Left lung (tissue), 10 donors: ENCODE data around the gene MDGA2. TPM values are rescaled to one million over a fixed set of nuclear protein-coding genes. Genes with fewer than 3 reads are reported as not detected.

Experiments used
- ATAC-seq: fragments of 200-7000 bp; cut with Tn5 transposase; one replicate; pipeline ENCODE4 v1.9.1; 2020; ENCODE audit warnings: moderate library complexity
- DNase-seq, 4 donors: peaks; one replicate each; pipeline ENCODE4 v3.0.0-alpha.2; 2013 to 2020
- H3K27ac ChIP-seq, 2 donors: fragments of 200-600 bp; sonication (generic) in 1 of 2; one replicate each; pipeline versions ENCODE4 v1.5.0 to v1.8.0; 2020 to 2021
- H3K27me3 ChIP-seq, 2 donors: fragments of 200-600 bp; sonication (generic) in 1 of 2; one replicate each; pipeline versions ENCODE4 v1.5.0 to v1.8.0; 2020 to 2021
- H3K36me3 ChIP-seq, 2 donors: fragments of 200-600 bp; sonication (generic) in 1 of 2; one replicate each; pipeline versions ENCODE4 v1.5.0 to v1.8.0; 2020 to 2021
- H3K4me1 ChIP-seq, 2 donors: fragments of 200-600 bp; one replicate each; pipeline ENCODE4 v1.8.0; 2021
- H3K4me3 ChIP-seq, 2 donors: fragments of 200-600 bp; sonication (generic) in 1 of 2; one replicate each; pipeline versions ENCODE4 v1.5.0 to v1.8.0; 2020 to 2021; ENCODE audit warnings: mild to moderate bottlenecking in 1 of 2
- H3K9me3 ChIP-seq, 2 donors: fragments of 200-600 bp; sonication (generic) in 1 of 2; one replicate each; pipeline versions ENCODE4 v1.5.0 to v1.8.0; 2020 to 2021
- CTCF ChIP-seq, 2 donors: fragments of 200-600 bp; sonication (generic) in 1 of 2; IDR thresholded peaks; one replicate each; pipeline versions ENCODE4 v1.5.0 to v1.8.0; 2021; ENCODE audit warnings: antibody characterized with exemption in 2 of 2
- intact Hi-C, 2 donors: fragments of 100-400 bp; cut with DNase I; formaldehyde crosslinking; loops; one replicate each; pipeline versions ENCODE4 v1.11.2 to v1.14.2; 2022
- polyA plus RNA-seq, 6 donors: library from polyadenylated mRNA; unstranded; fragments of 120-200 nt; gene quantifications; one replicate each; pipeline ENCODE4 v1.2.1, GENCODE V29; 2013; ENCODE audit not compliant: insufficient read length in 6 of 6
- total RNA-seq, 2 donors: library from RNA; stranded (reverse); fragmentation: NEBNext Ultra II Directional; extraction: Animal tissue kit (Norgen Biotek cat#: 25700); gene quantifications; one replicate each; pipeline ENCODE4 v1.2.1, GENCODE V29; 2021
- donor health status: DM: no; HTN: yes; CAD: no.
- donor health status: DM: no; HTN: no; CAD: no.

The MDGA2 gene
- total and polyA plus RNA-seq, 8 donors = 0.14 to 0.62 (median 0.36) TPM; not detected in 1

GRCh38 chr14:47454025-47454424, 221.4 kb downstream of the MDGA2 start:
- Histone ChIP-seq H3K27ac (no peak overlapping the region), H3K27me3 (no peaks in the 10 kb centered on the region), H3K4me1 (no peaks in the 10 kb centered on the region), H3K9me3 (no peaks in the 10 kb centered on the region), H3K4me3 (no peak overlapping the region), H3K36me3 (no peaks in the 10 kb centered on the region)
- no peak for TF ChIP-seq CTCF (IDR thresholded peaks at IDR 0.05)
- ATAC-seq = no peak
- intact Hi-C loops = no loop called here
- no peak for DNase-seq

- H3K27me3 ChIP-seq = no peaks in the 10 kb centered on the region
- no peaks in the 10 kb centered on the region for H3K36me3 ChIP-seq
- TF ChIP-seq CTCF (IDR thresholded peaks at IDR 0.05) = no peak
- no peak for DNase-seq
- intact Hi-C loops = no loop called here
- no peak overlapping the region for H3K27ac ChIP-seq
- ATAC-seq = no peak
- H3K4me3 ChIP-seq = no peak overlapping the region
- no peaks in the 10 kb centered on the region for H3K4me1 ChIP-seq
- no peaks in the 10 kb centered on the region for H3K9me3 ChIP-seq
These were observed 228.3 kb downstream of the MDGA2 start for GRCh38 chr14:47447076-47447475.

- no peaks in the 10 kb centered on the region for H3K4me1 ChIP-seq
- H3K4me3 ChIP-seq = no peak overlapping the region
- ATAC-seq (peak; percentile 67), DNase-seq (peak in 1 of 4 donors; percentile 32)
- H3K36me3 ChIP-seq = no peaks in the 10 kb centered on the region
- H3K27ac ChIP-seq = no peak overlapping the region
- intact Hi-C loops = no loop called here
- no peaks in the 10 kb centered on the region for H3K9me3 ChIP-seq
- no peak for TF ChIP-seq CTCF (IDR thresholded peaks at IDR 0.05)
- no peaks in the 10 kb centered on the region for H3K27me3 ChIP-seq
These were observed 233.2 kb downstream of the MDGA2 start for GRCh38 chr14:47442211-47442610.

- ATAC-seq (no peak), DNase-seq (no peak)
- Histone ChIP-seq H3K27ac (no peak overlapping the region), H3K27me3 (no peaks in the 10 kb centered on the region), H3K4me3 (no peak overlapping the region), H3K9me3 (no peaks in the 10 kb centered on the region), H3K36me3 (no peaks in the 10 kb centered on the region), H3K4me1 (no peaks in the 10 kb centered on the region)
- intact Hi-C loops = no loop called here
- no peak for TF ChIP-seq CTCF (IDR thresholded peaks at IDR 0.05)
These were observed 235.5 kb downstream of the MDGA2 start for GRCh38 chr14:47439953-47440352.

GRCh38 chr14:47438650-47439140, 236.7 kb downstream of the MDGA2 start:
- no peak overlapping the region for H3K27ac ChIP-seq
- intact Hi-C loops = no loop called here
- TF ChIP-seq CTCF (IDR thresholded peaks at IDR 0.05) = no peak
- ATAC-seq (peak; percentile 86), DNase-seq (no peak)
- H3K36me3 ChIP-seq = no peaks in the 10 kb centered on the region
- no peaks in the 10 kb centered on the region for H3K9me3 ChIP-seq
- H3K27me3 ChIP-seq = no peaks in the 10 kb centered on the region
- H3K4me3 ChIP-seq = no peak overlapping the region
- H3K4me1 ChIP-seq = no peaks in the 10 kb centered on the region
